Esophagus squamous epithelium (tissue), 4 donors: ENCODE measurements around the gene SORCS1.

Experiments
- POLR2A ChIP-seq, 4 donors: fragments of 450-650 bp; IDR thresholded peaks; one replicate each; pipeline ENCODE4 v1.6.1; 2017; ENCODE audit warnings: antibody characterized with exemption in 4 of 4, mild to moderate bottlenecking in 4 of 4, moderate library complexity in 3 of 4
- TF ChIP-seq, protein P1 (sequence below), 6 experiments: fragments of 450-650 bp in 4 of 6; fragments of 200-600 bp in 2 of 6; sonication (generic) in 2 of 6; IDR thresholded peaks; one replicate each; pipeline ENCODE4 v1.5.1; 2016 to 2019; ENCODE audit warnings: antibody characterized with exemption in 6 of 6, mild to moderate bottlenecking in 4 of 6, moderate library complexity in 4 of 6

GRCh38 chr10:106557053-106557452, 607.5 kb downstream of the SORCS1 start:
- TF ChIP-seq, protein P1, sequence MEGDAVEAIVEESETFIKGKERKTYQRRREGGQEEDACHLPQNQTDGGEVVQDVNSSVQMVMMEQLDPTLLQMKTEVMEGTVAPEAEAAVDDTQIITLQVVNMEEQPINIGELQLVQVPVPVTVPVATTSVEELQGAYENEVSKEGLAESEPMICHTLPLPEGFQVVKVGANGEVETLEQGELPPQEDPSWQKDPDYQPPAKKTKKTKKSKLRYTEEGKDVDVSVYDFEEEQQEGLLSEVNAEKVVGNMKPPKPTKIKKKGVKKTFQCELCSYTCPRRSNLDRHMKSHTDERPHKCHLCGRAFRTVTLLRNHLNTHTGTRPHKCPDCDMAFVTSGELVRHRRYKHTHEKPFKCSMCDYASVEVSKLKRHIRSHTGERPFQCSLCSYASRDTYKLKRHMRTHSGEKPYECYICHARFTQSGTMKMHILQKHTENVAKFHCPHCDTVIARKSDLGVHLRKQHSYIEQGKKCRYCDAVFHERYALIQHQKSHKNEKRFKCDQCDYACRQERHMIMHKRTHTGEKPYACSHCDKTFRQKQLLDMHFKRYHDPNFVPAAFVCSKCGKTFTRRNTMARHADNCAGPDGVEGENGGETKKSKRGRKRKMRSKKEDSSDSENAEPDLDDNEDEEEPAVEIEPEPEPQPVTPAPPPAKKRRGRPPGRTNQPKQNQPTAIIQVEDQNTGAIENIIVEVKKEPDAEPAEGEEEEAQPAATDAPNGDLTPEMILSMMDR (IDR thresholded peaks at IDR 0.05), result no peak
- TF ChIP-seq POLR2A (IDR thresholded peaks at IDR 0.05), result no peak
